ENCODE measurements around the gene RFX8. TPM values are rescaled to one million over a fixed set of nuclear protein-coding genes. Genes with fewer than 3 reads are reported as not detected.

Gene RFX8
- total and polyA plus RNA-seq, 10 of the 15 experiments (the other 5 are each of a cell fraction or from before 2014, with no cell fraction given) = 0.19 TPM; not detected in 9

DNA sequence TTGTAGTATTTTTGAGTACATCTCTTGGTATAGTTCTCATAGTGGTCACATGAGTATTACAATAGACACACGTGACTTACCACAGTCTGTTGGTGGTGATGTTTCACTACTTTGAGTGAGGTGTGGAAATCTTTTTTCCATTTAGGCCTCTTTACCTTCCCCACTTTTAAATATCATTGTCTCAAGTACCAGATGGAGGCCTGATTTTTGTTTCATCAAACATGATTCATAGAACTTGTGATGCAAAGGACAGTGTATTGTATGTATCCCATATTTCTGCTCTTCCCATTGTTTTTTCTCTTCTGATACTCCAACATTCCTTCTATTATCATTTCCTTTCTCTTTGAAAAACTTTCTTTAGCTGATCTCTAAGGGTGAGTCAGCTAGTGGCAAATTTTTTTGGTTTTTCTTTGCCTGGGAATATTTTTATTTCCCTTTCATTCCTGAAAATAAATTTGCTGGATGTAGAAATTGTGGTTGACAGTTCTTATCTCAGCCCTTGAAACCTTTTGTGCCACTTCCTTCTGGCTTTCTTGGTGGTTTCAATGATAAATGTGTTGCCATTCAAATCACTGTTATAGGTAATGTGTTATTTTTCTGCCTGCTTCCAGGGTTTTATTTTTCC is 32.8 kb downstream of the RFX8 start:
- no TSS peak for BruUV-seq (replicated peaks)
- WGBS (ENCODE audit: insufficient coverage, insufficient replicate concordance, low lambda C conversion rate, missing lambda C conversion rate) = 0% methylated on average over 1 of the region's 1 CpG
- RAD21 ChIA-PET (ENCODE audit: unreplicated experiment) = no interaction called here
- POLR2A ChIA-PET = no interaction called here
- CTCF ChIA-PET = interaction anchor here (0.7 kb wide), 1 partner anchor 310 kb away, joined by 4 read pairs; no protein-coding TSS in a partner anchor
- Histone ChIP-seq H3K9ac (ENCODE audit: control insufficient read depth, insufficient read depth, low read length) (no peak overlapping the region), H3K9me3 (replicated peaks; ENCODE audit: control insufficient read depth, insufficient read depth, low read length) (no peaks in the 10 kb centered on the region; the same call in 2 of the 3 replicates), H4K20me1 (ENCODE audit: control insufficient read depth, insufficient read depth) (no peaks in the 10 kb centered on the region), H3K4me3 (no peak overlapping the region), H3K79me2 (ENCODE audit: control insufficient read depth, insufficient read depth, low read length) (no peaks in the 10 kb centered on the region), H3K36me3 (ENCODE audit: control insufficient read depth in 2 of 2, insufficient read depth in 2 of 2, low read length in 1 of 2) (no peaks in the 10 kb centered on the region), H3K4me2 (ENCODE audit: control insufficient read depth, insufficient read depth) (no peak overlapping the region), H3K27me3 (replicated peaks in 1 of 2; ENCODE audit: control insufficient read depth in 2 of 2, insufficient read depth in 2 of 2, low read length in 1 of 2) (no peaks in the 10 kb centered on the region), H3K4me1 (ENCODE audit: control insufficient read depth, insufficient read depth, low read length) (no peaks in the 10 kb centered on the region), H2AFZ (ENCODE audit: control insufficient read depth, low read depth, low read length) (no peak overlapping the region), H3K27ac (ENCODE audit: control insufficient read depth, insufficient read depth) (no peak overlapping the region)
- intact Hi-C loops (cut with micrococcal nuclease; ENCODE audit: unreplicated experiment) (no loop called here), in situ Hi-C loops (cut with MboI) (no loop called here)
- ATAC-seq (no peak), DNase-seq (ENCODE audit: low read depth, low spot score) (no peak), FAIRE-seq (no peak)
- SMC1A ChIA-PET (ENCODE audit: uncharacterized antibody, unreplicated experiment) = no interaction called here
- TF ChIP-seq EZH2 (IDR thresholded peaks at IDR 0.05; ENCODE audit: borderline replicate concordance, control insufficient read depth, low read depth, low read length) = no peak
- TF ChIP-seq FOXM1 (IDR thresholded peaks at IDR 0.05; ENCODE audit: low read depth, low read length) = no peak
- no peak for TF ChIP-seq NR2F1 (conservative IDR thresholded peaks at IDR 0.05)
- peak; percentile 60; the same call in 1 of the 2 replicates for TF ChIP-seq RAD51 (IDR thresholded peaks at IDR 0.05)
- TF ChIP-seq, protein P1, sequence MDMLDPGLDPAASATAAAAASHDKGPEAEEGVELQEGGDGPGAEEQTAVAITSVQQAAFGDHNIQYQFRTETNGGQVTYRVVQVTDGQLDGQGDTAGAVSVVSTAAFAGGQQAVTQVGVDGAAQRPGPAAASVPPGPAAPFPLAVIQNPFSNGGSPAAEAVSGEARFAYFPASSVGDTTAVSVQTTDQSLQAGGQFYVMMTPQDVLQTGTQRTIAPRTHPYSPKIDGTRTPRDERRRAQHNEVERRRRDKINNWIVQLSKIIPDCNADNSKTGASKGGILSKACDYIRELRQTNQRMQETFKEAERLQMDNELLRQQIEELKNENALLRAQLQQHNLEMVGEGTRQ (IDR thresholded peaks at IDR 0.05; ENCODE audit: borderline replicate concordance, low read depth, low read length) = no peak
- peak in 1 of 2 experiments; percentile 10; a peak in 1 of 4 replicates for TF ChIP-seq BHLHE40 (IDR thresholded peaks at IDR 0.05; ENCODE audit: borderline replicate concordance in 1 of 2, low read depth in 2 of 2, low read length in 1 of 2)

All from GM12878 (cell line).